ENCODE measurements around the gene SH2D4B. TPM values are rescaled to one million over a fixed set of nuclear protein-coding genes. Genes with fewer than 3 reads are reported as not detected.

Gene SH2D4B
- total and polyA plus RNA-seq, 2 of the 13 experiments (the other 11 are each of a cell fraction or from before 2014, with no cell fraction given): not detected

DNA sequence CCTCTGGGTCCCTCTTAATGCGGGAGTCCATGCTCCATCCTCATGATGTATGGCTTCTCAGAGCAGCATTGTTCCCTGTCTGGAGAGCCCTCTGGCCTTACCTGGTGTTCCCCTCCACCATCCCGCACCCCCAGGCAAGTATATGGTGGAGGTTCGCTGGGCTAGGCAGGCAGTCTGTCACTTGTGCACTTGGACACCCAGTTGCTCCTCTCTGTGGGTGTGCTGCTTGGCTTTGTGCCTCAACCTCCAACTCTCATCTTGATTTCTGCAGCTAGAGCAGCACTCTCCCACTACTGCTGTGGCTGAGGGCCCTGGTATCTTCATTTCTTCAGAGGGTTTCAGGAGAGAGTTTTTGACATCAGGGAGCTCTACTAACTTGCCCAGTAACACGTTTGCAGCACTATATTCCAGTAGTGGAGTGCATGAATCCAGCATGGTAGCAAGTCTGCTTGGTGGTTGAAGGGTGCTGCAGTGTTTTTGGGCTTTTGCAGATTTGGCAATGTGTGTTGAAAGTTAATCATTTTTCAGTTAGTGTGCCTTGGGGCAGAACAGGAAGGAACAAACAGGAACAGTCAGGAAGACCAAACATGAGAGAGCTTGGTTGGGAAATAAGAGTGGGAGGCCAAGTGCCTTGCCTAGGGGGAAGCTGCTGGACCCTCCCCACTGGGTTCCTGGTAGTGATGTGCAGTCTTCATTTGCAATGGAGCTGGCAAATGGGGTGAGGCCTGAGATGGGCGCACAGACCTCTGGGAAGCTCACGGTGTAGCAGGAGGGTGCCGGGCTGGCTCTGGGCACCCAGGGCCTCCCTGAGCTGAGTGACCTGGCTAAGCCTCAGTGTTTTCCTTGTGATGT is 46.2 kb upstream of the SH2D4B start (continued):
- TF ChIP-seq, protein P1, sequence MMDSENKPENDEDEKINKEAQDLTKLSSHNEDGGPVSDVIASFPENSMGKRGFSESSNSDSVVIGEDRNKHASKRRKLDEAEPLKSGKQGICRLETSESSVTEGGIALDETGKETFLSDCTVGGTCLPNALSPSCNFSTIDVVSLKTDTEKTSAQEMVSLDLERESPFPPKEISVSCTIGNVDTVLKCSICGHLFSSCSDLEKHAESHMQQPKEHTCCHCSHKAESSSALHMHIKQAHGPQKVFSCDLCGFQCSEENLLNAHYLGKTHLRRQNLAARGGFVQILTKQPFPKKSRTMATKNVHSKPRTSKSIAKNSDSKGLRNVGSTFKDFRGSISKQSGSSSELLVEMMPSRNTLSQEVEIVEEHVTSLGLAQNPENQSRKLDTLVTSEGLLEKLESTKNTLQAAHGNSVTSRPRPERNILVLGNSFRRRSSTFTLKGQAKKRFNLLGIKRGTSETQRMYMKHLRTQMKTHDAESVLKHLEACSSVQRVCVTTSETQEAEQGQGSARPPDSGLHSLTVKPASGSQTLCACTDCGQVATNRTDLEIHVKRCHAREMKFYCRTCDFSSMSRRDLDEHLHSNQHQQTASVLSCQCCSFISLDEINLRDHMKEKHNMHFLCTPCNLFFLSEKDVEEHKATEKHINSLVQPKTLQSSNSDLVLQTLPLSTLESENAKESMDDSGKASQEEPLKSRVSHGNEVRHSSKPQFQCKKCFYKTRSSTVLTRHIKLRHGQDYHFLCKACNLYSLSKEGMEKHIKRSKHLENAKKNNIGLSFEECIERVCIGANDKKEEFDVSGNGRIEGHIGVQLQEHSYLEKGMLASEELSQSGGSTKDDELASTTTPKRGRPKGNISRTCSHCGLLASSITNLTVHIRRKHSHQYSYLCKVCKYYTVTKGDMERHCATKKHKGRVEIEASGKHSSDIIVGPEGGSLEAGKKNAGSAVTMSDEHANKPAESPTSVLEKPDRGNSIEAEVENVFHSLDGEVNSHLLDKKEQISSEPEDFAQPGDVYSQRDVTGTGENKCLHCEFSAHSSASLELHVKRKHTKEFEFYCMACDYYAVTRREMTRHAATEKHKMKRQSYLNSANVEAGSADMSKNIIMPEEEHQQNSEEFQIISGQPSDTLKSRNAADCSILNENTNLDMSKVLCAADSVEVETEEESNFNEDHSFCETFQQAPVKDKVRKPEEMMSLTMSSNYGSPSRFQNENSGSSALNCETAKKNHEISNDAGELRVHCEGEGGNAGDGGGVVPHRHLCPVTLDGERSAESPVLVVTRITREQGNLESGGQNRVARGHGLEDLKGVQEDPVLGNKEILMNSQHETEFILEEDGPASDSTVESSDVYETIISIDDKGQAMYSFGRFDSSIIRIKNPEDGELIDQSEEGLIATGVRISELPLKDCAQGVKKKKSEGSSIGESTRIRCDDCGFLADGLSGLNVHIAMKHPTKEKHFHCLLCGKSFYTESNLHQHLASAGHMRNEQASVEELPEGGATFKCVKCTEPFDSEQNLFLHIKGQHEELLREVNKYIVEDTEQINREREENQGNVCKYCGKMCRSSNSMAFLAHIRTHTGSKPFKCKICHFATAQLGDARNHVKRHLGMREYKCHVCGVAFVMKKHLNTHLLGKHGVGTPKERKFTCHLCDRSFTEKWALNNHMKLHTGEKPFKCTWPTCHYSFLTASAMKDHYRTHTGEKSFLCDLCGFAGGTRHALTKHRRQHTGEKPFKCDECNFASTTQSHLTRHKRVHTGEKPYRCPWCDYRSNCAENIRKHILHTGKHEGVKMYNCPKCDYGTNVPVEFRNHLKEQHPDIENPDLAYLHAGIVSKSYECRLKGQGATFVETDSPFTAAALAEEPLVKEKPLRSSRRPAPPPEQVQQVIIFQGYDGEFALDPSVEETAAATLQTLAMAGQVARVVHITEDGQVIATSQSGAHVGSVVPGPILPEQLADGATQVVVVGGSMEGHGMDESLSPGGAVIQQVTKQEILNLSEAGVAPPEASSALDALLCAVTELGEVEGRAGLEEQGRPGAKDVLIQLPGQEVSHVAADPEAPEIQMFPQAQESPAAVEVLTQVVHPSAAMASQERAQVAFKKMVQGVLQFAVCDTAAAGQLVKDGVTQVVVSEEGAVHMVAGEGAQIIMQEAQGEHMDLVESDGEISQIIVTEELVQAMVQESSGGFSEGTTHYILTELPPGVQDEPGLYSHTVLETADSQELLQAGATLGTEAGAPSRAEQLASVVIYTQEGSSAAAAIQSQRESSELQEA (CRISPR knock-in tag; IDR thresholded peaks at IDR 0.05; ENCODE audit: not compliant biosample characterization): no peak
- TF ChIP-seq ZNF367 (CRISPR knock-in tag; IDR thresholded peaks at IDR 0.05; ENCODE audit: borderline replicate concordance): no peak
- TF ChIP-seq RBM39 (IDR thresholded peaks at IDR 0.05; ENCODE audit: low read depth, low read length, poor library complexity, severe bottlenecking): no peak
- peak; percentile 47; the same call in 1 of the 2 replicates for TF ChIP-seq GFI1 (CRISPR knock-in tag; IDR thresholded peaks at IDR 0.05; ENCODE audit: borderline replicate concordance)
- no peak for TF ChIP-seq HNRNPH1 (optimal IDR thresholded peaks at IDR 0.05; ENCODE audit: low read depth, low read length)
- TF ChIP-seq, protein P2, sequence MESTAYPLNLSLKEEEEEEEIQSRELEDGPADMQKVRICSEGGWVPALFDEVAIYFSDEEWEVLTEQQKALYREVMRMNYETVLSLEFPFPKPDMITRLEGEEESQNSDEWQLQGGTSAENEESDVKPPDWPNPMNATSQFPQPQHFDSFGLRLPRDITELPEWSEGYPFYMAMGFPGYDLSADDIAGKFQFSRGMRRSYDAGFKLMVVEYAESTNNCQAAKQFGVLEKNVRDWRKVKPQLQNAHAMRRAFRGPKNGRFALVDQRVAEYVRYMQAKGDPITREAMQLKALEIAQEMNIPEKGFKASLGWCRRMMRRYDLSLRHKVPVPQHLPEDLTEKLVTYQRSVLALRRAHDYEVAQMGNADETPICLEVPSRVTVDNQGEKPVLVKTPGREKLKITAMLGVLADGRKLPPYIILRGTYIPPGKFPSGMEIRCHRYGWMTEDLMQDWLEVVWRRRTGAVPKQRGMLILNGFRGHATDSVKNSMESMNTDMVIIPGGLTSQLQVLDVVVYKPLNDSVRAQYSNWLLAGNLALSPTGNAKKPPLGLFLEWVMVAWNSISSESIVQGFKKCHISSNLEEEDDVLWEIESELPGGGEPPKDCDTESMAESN (CRISPR knock-in tag; conservative IDR thresholded peaks at IDR 0.05): no peak
- TF ChIP-seq, protein P3, sequence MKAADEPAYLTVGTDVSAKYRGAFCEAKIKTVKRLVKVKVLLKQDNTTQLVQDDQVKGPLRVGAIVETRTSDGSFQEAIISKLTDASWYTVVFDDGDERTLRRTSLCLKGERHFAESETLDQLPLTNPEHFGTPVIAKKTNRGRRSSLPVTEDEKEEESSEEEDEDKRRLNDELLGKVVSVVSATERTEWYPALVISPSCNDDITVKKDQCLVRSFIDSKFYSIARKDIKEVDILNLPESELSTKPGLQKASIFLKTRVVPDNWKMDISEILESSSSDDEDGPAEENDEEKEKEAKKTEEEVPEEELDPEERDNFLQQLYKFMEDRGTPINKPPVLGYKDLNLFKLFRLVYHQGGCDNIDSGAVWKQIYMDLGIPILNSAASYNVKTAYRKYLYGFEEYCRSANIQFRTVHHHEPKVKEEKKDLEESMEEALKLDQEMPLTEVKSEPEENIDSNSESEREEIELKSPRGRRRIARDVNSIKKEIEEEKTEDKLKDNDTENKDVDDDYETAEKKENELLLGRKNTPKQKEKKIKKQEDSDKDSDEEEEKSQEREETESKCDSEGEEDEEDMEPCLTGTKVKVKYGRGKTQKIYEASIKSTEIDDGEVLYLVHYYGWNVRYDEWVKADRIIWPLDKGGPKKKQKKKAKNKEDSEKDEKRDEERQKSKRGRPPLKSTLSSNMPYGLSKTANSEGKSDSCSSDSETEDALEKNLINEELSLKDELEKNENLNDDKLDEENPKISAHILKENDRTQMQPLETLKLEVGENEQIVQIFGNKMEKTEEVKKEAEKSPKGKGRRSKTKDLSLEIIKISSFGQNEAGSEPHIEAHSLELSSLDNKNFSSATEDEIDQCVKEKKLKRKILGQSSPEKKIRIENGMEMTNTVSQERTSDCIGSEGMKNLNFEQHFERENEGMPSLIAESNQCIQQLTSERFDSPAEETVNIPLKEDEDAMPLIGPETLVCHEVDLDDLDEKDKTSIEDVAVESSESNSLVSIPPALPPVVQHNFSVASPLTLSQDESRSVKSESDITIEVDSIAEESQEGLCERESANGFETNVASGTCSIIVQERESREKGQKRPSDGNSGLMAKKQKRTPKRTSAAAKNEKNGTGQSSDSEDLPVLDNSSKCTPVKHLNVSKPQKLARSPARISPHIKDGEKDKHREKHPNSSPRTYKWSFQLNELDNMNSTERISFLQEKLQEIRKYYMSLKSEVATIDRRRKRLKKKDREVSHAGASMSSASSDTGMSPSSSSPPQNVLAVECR (CRISPR knock-in tag; IDR thresholded peaks at IDR 0.05; ENCODE audit: borderline replicate concordance): peak; percentile 63; the same call in 1 of the 2 replicates
- TF ChIP-seq POGZ (CRISPR knock-in tag; IDR thresholded peaks at IDR 0.05): peak; percentile 78
- TF ChIP-seq SP5 (CRISPR knock-in tag; IDR thresholded peaks at IDR 0.05; ENCODE audit: borderline replicate concordance, low read depth): peak; percentile 27; the same call in 1 of the 2 replicates
- TF ChIP-seq HMG20A (CRISPR knock-in tag; IDR thresholded peaks at IDR 0.05; ENCODE audit: borderline replicate concordance): peak; percentile 34; the same call in 1 of the 2 replicates
- TF ChIP-seq PITX1 (CRISPR knock-in tag; IDR thresholded peaks at IDR 0.05): 0 out of 2 replicates have a peak, but pooled peaks have one; percentile 54
- no peak for TF ChIP-seq ZBTB38 (CRISPR knock-in tag; IDR thresholded peaks at IDR 0.05)
- TF ChIP-seq MYNN (CRISPR knock-in tag; IDR thresholded peaks at IDR 0.05; ENCODE audit: low read depth): no peak
- TF ChIP-seq HMGA1 (CRISPR knock-in tag; conservative IDR thresholded peaks at IDR 0.05): no peak

Measured in HepG2 (cell line).